Measurements from ENCODE around the gene CDKN2A. TPM values are rescaled to one million over a fixed set of nuclear protein-coding genes. Genes with fewer than 3 reads are reported as not detected.

CDKN2A gene
- total RNA-seq, 4 donors from 2014 or later, result 1.3 to 20.9 (median 2.5) TPM

DNA sequence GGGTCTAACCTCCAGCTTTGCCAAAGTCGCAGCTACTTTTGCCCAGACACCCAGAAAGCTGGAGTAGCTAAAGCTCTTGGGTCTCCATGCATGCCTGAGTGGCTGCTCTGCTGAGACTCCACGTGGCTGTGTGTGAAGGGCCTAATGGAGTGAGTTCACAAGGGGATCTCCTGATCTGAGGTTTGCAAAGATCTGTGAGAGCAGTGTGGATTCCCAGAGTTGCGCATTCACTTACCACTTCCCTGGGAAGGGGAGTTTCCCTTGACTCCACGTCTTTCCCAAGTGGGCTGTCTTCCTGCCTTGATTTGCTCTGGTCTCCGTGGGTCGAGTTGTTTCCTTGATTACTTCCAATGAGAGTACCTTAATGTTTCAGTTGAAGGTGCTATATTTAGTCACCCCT is 32.5 kb upstream of the CDKN2A start:
- TF ChIP-seq, protein P1, sequence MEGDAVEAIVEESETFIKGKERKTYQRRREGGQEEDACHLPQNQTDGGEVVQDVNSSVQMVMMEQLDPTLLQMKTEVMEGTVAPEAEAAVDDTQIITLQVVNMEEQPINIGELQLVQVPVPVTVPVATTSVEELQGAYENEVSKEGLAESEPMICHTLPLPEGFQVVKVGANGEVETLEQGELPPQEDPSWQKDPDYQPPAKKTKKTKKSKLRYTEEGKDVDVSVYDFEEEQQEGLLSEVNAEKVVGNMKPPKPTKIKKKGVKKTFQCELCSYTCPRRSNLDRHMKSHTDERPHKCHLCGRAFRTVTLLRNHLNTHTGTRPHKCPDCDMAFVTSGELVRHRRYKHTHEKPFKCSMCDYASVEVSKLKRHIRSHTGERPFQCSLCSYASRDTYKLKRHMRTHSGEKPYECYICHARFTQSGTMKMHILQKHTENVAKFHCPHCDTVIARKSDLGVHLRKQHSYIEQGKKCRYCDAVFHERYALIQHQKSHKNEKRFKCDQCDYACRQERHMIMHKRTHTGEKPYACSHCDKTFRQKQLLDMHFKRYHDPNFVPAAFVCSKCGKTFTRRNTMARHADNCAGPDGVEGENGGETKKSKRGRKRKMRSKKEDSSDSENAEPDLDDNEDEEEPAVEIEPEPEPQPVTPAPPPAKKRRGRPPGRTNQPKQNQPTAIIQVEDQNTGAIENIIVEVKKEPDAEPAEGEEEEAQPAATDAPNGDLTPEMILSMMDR (IDR thresholded peaks at IDR 0.05; ENCODE audit: low read depth), result no peak

- TF ChIP-seq, protein P1 (IDR thresholded peaks at IDR 0.05; ENCODE audit: low read depth), result no peak
Observed at GRCh38 chr9:22022396-22022795, 28.2 kb upstream of the CDKN2A start.

GRCh38 chr9:22010866-22011625 is 16.9 kb upstream of the CDKN2A start:
- TF ChIP-seq, protein P1 (IDR thresholded peaks at IDR 0.05; ENCODE audit: low read depth), result no peak

DNA sequence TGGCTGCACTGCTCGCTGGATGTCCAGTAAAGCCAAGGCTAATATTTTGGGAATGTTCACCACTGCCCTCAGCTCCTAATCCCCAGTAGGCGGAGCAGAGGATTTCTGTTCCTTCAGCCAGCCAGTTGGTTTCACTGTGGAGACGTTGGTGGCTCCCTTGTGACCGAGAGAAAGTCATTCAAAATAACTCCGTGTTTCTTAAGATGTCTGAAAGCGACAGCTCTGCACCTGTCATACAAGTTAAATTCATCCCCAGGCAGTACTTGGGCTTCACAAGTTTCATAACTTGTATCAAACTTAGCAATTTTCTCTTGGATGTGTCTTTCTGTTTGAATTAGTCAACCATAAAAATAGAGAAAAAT is 15.3 kb upstream of the CDKN2A start:
- TF ChIP-seq, protein P1 (IDR thresholded peaks at IDR 0.05; ENCODE audit: low read depth), result no peak

DNA sequence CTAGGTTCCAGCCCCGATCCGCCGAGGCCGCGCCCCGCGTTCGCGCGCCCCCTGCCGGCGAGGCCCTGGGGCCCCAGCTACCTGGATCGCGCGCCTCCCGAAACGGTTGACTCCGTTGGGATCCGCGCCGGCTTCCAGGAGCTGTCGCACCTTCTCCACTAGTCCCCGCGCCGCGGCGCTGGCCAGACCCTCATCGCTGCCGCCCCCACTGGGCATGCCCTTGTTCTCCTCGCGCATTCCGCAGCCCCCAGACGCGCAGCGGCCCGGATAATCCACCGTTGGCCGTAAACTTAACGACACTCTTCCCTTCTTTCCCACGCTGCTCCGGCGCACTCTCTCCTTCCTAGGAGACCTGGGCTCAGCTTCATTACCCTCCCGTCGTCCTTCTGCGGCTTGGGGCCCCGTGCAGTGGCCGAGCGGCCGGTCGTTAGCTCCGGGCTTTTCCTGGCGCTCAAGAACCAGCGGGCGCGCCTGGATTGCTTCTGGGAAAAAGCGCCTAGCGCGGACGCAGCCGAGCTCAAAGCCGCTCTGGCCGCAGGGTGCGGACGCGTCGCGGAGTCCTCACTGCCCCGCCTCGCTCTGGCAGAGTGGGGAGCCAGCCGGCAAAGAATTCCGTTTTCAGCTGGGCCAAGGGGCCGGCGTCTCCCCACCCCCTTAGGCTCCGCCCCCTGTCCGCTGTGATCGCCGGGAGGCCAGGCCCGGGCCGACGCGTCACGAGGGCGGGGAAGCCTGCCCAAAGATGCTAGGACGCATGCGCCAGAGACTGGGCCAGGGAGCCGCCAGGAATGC is 14.7 kb upstream of the CDKN2A start, which contains the start of gene CDKN2B:
TSS of gene CDKN2B (minus strand) at position 589 of the 789 bp plus-strand sequence. CDS start at position 237, 352 bp downstream.
- TF ChIP-seq, protein P1 (IDR thresholded peaks at IDR 0.05; ENCODE audit: low read depth), result no peak

DNA sequence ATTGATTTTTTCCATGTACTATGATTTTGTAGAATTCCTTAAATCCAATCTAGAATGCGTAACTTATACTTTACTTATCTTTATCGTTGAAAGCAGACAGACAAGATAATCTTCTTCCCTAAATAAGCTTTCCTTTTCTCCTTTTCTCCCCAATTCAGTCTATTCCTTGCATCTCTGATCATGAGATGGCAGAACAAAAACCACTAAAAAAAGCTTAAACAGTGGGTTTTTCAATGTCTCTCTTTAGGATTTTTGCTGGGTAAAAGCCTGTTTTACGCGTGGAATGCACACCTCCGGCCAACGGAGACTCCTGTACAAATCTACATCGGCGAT is 14.2 kb upstream of the CDKN2A start:
- TF ChIP-seq, protein P1 (IDR thresholded peaks at IDR 0.05; ENCODE audit: low read depth), result no peak
